ENCODE data around the gene CABYR. TPM values are rescaled to one million over a fixed set of nuclear protein-coding genes. Genes with fewer than 3 reads are reported as not detected.

Gene CABYR
- total RNA-seq, 1 experiment from 2014 or later, result 5.4 TPM

- H3K4me3 ChIP-seq (ENCODE audit: low read length), result no peak overlapping the region
- TF ChIP-seq, protein P1, sequence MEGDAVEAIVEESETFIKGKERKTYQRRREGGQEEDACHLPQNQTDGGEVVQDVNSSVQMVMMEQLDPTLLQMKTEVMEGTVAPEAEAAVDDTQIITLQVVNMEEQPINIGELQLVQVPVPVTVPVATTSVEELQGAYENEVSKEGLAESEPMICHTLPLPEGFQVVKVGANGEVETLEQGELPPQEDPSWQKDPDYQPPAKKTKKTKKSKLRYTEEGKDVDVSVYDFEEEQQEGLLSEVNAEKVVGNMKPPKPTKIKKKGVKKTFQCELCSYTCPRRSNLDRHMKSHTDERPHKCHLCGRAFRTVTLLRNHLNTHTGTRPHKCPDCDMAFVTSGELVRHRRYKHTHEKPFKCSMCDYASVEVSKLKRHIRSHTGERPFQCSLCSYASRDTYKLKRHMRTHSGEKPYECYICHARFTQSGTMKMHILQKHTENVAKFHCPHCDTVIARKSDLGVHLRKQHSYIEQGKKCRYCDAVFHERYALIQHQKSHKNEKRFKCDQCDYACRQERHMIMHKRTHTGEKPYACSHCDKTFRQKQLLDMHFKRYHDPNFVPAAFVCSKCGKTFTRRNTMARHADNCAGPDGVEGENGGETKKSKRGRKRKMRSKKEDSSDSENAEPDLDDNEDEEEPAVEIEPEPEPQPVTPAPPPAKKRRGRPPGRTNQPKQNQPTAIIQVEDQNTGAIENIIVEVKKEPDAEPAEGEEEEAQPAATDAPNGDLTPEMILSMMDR (conservative IDR thresholded peaks at IDR 0.05; ENCODE audit: low read depth, low read length), result no peak
- TF ChIP-seq EZH2phosphoT487 (IDR thresholded peaks at IDR 0.05; ENCODE audit: borderline replicate concordance, low read length) (no peak), EZH2 (IDR thresholded peaks at IDR 0.05; ENCODE audit: low read length, unreplicated experiment) (no peak)
- H3K4me2 ChIP-seq (ENCODE audit: low read length), result no peak overlapping the region
- H3K9me2 ChIP-seq (replicated peaks; ENCODE audit: low read length), result no peaks in the 10 kb centered on the region
- BruUV-seq (replicated peaks), result no TSS peak
- H3K9me3 ChIP-seq (ENCODE audit: low read length), result no peaks in the 10 kb centered on the region
- H3K79me2 ChIP-seq (ENCODE audit: low read length), result no peaks in the 10 kb centered on the region
- H4K20me1 ChIP-seq (ENCODE audit: low read length), result no peaks in the 10 kb centered on the region
- ATAC-seq (no peak), DNase-seq (no peak)
- no peak overlapping the region for H2AFZ ChIP-seq (ENCODE audit: low read length)
- no peaks in the 10 kb centered on the region for H3K36me3 ChIP-seq (ENCODE audit: low read depth, low read length)
- no peak overlapping the region for H3K27ac ChIP-seq (ENCODE audit: low read length)
- ChIA-PET CTCF (no interaction called here), POLR2A (ENCODE audit: unreplicated experiment) (no interaction called here)
- no peaks in the 10 kb centered on the region for H3F3A ChIP-seq (ENCODE audit: low read length, unreplicated experiment)
- H3K27me3 ChIP-seq (ENCODE audit: low read length), result no peaks in the 10 kb centered on the region
- intact Hi-C loops (cut with micrococcal nuclease), result no loop called here
- H3K9ac ChIP-seq (ENCODE audit: low read length), result no peak overlapping the region
- H3K4me1 ChIP-seq (ENCODE audit: insufficient read depth, low read length), result no peaks in the 10 kb centered on the region
Observed at GRCh38 chr18:24198461-24198860, 59.6 kb downstream of the CABYR start.

GRCh38 chr18:24199372-24199962 is 60.6 kb downstream of the CABYR start:
- no peaks in the 10 kb centered on the region for H4K20me1 ChIP-seq (ENCODE audit: low read length)
- ATAC-seq, result no peak
- intact Hi-C loops (cut with micrococcal nuclease), result no loop called here
- H3K27me3 ChIP-seq (ENCODE audit: low read length), result no peaks in the 10 kb centered on the region
- no peaks in the 10 kb centered on the region for H3K9me2 ChIP-seq (replicated peaks; ENCODE audit: low read length)
- no peaks in the 10 kb centered on the region for H3K36me3 ChIP-seq (ENCODE audit: low read depth, low read length)
- no TSS peak for BruUV-seq (replicated peaks)
- no peak overlapping the region for H3K4me2 ChIP-seq (ENCODE audit: low read length)
- CTCF ChIA-PET, result no interaction called here
- no peak overlapping the region for H2AFZ ChIP-seq (ENCODE audit: low read length)
- H3K4me3 ChIP-seq (ENCODE audit: low read length), result no peak overlapping the region
- no peak for DNase-seq
- no peaks in the 10 kb centered on the region for H3K79me2 ChIP-seq (ENCODE audit: low read length)
- no peaks in the 10 kb centered on the region for H3K9me3 ChIP-seq (ENCODE audit: low read length)
- no peaks in the 10 kb centered on the region for H3F3A ChIP-seq (ENCODE audit: low read length, unreplicated experiment)
- POLR2A ChIA-PET (ENCODE audit: unreplicated experiment), result no interaction called here
- H3K27ac ChIP-seq (ENCODE audit: low read length), result no peak overlapping the region
- H3K4me1 ChIP-seq (ENCODE audit: insufficient read depth, low read length), result no peaks in the 10 kb centered on the region
- TF ChIP-seq EZH2 (IDR thresholded peaks at IDR 0.05; ENCODE audit: low read length, unreplicated experiment) (no peak), EZH2phosphoT487 (IDR thresholded peaks at IDR 0.05; ENCODE audit: borderline replicate concordance, low read length) (no peak)
- H3K9ac ChIP-seq (ENCODE audit: low read length), result no peak overlapping the region

DNA sequence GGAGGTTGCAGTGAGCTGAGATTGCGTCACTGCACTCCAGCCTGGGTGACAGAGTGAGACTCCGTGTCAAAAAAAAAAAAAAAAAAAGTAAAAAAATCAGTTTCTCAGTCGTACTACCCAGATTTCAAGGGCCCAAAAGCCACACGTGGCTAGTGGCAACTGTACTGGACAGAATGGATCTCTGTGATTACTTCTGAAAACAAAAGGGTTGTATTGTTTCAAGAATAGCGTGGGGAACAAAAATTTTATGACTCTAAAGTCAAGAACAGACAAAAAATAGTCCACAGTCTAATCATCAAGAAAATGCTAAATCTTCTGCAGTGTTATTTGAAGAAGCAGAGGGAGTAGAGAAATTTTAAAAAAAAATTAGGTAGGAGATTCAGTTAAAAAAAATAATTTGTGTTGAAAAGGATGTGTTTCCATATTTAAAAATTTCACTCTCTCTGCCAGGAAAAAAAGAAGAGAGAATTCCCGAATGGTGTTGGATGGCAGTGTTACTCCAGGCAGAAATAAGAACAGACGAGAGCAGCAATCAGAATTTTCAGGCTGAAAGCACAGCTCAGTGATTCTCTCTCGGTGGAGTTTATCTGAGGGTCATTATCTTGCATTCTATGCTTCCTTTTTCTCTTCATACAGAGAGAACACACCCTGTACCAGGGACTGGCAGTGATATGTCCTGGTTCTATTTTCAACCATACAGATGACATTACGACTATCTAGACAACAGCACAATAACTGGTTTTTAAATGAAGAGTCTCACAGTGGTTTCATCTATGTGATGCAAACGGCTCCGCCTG is 61.8 kb downstream of the CABYR start:
- no peak for DNase-seq
- H3K27me3 ChIP-seq (ENCODE audit: low read length), result no peaks in the 10 kb centered on the region
- no peaks in the 10 kb centered on the region for H3K4me1 ChIP-seq (ENCODE audit: insufficient read depth, low read length)
- no peak overlapping the region for H3K4me2 ChIP-seq (ENCODE audit: low read length)
- TF ChIP-seq, protein P1 (conservative IDR thresholded peaks at IDR 0.05; ENCODE audit: low read depth, low read length), result no peak
- TF ChIP-seq EZH2phosphoT487 (IDR thresholded peaks at IDR 0.05; ENCODE audit: borderline replicate concordance, low read length), result no peak
- no peak for TF ChIP-seq EZH2 (IDR thresholded peaks at IDR 0.05; ENCODE audit: low read length, unreplicated experiment)
- no peaks in the 10 kb centered on the region for H3F3A ChIP-seq (ENCODE audit: low read length, unreplicated experiment)
- no peaks in the 10 kb centered on the region for H4K20me1 ChIP-seq (ENCODE audit: low read length)
- no peak overlapping the region for H3K9ac ChIP-seq (ENCODE audit: low read length)
- H3K4me3 ChIP-seq (ENCODE audit: low read length), result no peak overlapping the region
- ChIA-PET CTCF (no interaction called here), POLR2A (ENCODE audit: unreplicated experiment) (no interaction called here)
- no TSS peak for BruUV-seq (replicated peaks)
- intact Hi-C loops (cut with micrococcal nuclease), result no loop called here
- no peak for ATAC-seq
- H3K9me2 ChIP-seq (replicated peaks; ENCODE audit: low read length), result no peaks in the 10 kb centered on the region
- H3K79me2 ChIP-seq (ENCODE audit: low read length), result no peaks in the 10 kb centered on the region
- no peak overlapping the region for H3K27ac ChIP-seq (ENCODE audit: low read length)
- H2AFZ ChIP-seq (ENCODE audit: low read length), result no peak overlapping the region
- H3K36me3 ChIP-seq (ENCODE audit: low read depth, low read length), result no peaks in the 10 kb centered on the region
- H3K9me3 ChIP-seq (ENCODE audit: low read length), result no peaks in the 10 kb centered on the region

All from PC-3 (cell line).